HS-27A (cell line): ENCODE measurements around the gene RPH3AL.
"Not testable (repeated sequence)": the region's sequence is repeated elsewhere in the genome, so short reads cannot be mapped to it uniquely, and the experiment has no call there.

Experiments used
- DNase-seq: peaks from one replicate; pipeline ENCODE4 v3.0.0-alpha.2; 2012; ENCODE audit warnings: low read depth, missing footprints

Gene RPH3AL

DNA sequence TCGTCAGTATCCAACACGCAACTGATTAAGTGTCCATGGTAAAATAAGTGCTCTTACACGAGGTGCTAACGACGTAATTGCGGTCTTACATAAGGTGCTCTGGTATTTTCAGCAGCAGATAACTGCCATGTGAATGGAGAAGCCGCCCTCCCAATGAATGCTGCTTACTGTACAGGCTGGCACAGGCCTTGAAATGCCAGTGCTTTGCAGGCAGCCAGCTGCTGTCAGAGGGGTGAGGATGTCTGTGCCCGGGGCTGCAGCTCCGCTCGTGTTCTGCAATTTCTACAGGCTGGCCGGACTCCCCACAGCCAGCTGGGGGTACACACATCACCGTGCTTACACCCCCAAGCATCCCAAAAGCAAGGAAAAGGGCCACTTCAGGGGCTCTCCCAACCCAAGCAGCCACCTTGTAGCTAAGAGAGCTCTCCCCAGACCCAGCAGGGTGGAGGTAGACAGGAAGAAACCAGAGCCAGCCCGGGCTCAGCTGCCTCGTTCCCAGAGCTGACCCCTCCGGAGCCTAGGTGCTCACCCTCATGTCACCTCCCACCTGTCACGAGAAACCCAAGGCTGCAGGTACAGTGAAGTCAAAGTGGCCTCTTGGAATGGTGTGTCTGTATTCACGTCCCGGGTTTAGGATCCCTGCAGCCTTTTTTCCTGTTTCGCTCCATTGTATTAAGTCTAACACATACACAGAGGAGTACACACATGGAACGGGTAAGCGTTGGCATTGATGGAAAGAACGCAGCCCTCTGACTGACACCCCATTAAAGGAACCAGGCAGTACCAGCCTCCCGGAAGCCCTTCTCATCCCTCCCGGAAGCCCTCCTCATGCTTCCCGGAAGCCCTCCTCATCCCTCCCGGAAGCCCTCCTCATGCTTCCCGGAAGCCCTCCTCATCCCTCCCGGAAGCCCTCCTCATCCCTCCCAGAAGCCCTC, 27.2 kb upstream of the RPH3AL start:
- no peak for DNase-seq

DNA sequence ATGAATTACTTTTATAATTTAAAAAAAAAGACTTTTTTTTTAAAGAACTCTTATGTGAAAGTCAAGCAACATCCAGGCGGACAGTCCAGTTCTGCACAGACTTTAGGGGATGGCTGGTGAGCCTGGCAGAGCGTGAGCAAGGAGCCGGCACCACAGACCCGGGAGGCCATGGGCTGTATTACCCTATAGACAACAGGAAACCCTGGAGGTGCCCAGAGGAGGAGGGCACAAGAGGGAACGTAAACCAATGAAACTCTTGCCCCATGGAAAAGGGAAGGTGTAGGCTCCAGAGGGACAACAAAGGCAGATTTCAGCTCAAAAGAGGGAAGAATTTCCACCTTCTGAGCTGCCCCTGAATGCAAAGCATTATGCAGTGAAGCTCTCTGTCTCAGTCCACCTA, 25.5 kb upstream of the RPH3AL start:
- no peak for DNase-seq

DNA sequence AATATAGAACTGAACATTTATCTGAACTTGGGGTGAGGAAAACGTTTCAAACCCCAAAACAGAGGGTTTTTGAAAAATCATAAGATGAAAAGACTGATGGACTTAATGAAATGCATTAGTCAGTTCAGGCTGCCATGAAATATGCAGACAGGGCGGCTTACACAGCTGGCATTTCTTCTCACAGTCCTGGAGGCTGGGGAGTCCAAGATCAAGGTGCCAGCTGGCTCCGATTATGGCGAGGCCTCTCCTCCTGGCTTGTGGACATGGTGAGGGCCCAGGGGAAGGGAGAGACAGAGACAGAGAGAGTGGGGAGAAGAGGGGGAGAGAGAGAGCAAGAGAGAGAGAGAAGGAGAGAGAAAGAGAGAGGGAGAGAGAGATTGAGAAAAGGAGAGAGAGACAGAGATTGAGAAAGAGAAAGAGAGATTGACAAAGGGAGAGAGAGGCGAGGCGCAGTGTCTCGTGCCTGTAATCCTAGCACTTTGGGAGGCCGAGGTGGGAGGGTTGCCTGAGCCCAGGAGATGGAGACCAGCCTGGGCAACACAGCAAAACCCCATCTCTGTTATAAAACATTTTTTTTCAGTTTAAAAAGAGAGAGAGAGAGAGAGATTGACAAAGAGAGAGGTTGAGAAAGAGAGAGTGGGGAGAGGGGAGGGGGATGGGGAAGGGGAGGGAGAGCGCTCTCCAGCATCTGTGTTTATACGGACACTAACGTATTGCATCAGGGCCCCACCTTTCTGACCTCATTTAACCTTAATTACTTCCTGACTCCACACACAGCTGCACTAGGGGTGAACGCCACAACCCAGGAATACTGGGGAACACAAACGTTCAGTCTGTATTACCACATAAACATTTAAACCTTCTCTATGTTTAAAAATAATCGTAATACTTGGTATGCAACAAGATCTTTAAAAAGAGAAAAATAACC, 24.6 kb upstream of the RPH3AL start:
- DNase-seq: no peak

DNA sequence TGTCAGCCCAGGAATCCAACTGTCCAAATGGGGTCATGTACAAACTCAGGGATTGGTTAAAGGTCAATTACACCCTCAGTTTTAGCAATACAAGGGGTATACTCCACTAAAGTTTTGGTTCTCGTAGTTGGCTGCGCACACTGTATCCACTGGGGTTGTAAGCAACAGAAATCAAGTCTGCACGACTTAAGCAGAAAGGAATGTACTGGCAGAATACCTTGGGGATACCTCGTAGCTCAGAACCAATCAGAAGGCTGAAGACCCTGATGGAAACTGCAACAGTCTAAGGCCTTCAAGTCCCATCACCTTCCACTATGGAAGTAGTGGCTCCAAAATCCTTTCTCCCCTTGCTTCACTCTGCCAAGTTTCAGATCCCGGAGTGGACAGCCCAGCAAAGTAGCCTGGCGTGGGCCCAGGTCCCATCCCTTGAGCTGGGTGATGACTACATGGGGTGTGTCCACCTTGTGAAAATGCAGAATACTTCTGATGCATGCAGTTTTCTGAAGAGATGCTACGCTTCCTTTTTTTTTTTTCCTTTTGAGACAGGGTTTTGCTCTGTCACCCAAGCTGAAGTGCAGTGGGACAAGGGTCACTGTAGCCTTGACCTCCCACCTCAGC, 21.1 kb upstream of the RPH3AL start:
- DNase-seq: no peak

DNA sequence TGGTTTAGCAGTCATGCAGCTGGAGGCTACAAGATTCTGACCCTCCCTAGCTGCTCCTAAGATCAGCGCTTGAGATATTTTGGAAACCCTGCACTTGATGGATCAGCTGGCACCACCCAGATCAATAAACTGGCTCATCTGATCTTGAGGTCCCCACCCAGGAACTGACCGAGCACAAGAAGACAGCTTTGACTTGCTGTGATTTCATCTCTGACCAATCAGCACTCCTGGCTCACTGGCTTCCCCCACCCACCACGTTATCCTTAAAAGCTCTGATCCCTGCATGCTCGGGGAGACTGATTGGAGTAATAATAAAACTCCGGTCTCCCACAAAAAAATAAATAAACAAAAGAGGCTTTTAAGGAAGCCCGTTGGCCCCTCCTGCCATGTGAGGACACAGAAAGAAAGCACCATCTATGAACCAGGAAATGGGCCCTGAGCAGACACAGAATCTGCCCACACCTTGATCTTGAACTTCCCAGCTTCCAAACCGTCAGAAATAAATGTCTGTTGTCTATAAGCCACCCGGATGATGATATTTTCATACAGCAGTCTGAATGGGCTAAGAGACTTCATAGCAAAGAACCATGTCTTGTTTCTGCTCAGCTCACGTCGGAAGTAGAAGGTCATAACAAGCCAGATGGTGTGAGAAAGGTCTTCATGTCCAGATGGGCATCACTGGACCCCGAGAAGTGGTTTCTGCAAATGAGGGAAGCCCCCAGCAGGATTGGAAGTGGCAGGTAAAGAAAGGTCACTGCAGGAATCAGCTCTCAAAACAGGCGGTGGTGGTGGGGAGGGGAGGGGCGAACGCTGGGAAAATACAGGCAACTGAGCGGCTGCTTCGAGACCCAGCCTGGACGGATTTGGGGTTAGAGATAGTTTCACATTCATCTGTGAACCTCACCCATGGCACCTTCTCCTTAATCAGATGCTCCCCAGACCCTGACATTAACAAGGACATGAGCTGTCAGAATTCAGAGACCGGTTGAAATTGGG, 19.8 kb upstream of the RPH3AL start:
- DNase-seq: no peak

DNA sequence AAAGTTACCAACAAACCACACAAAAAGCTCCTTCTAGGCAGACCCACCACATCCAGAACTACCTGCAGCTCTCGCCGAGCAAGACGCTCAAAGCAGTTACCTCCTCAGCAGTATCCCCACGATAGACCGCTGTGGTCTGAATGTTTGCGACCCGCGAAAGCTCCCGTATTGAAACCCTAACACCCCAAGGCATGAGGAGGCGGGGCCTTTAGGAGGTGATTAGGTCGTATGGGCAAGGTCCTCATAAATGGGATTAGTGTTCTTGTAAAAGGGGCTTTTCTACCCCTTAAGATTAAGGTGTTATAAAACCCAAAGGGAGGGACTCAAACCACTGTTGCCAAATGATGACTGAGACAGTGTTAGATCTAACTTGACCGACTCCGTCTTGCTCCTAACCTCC, 19.0 kb upstream of the RPH3AL start:
- no peak for DNase-seq

DNA sequence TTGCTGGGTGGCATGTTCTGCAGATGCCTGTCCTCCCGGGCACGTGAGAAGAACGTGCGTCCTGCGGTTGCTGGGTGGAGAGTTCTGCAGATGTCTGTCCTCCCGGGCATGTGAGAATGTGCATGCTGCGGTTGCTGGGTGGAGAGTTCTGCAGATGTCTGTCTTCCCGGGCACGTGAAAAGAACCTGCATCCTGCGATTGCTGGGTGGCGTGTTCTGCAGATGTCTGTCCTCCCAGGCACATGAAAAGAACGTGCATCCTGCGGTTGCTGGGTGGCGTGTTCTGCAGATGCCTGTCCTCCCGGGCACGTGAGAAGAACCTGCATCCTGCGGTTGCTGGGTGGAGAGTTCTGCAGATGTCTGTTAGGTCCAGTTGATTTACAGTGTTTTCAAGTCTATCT, 15.0 kb upstream of the RPH3AL start:
- not testable (repeated sequence) for DNase-seq

DNA sequence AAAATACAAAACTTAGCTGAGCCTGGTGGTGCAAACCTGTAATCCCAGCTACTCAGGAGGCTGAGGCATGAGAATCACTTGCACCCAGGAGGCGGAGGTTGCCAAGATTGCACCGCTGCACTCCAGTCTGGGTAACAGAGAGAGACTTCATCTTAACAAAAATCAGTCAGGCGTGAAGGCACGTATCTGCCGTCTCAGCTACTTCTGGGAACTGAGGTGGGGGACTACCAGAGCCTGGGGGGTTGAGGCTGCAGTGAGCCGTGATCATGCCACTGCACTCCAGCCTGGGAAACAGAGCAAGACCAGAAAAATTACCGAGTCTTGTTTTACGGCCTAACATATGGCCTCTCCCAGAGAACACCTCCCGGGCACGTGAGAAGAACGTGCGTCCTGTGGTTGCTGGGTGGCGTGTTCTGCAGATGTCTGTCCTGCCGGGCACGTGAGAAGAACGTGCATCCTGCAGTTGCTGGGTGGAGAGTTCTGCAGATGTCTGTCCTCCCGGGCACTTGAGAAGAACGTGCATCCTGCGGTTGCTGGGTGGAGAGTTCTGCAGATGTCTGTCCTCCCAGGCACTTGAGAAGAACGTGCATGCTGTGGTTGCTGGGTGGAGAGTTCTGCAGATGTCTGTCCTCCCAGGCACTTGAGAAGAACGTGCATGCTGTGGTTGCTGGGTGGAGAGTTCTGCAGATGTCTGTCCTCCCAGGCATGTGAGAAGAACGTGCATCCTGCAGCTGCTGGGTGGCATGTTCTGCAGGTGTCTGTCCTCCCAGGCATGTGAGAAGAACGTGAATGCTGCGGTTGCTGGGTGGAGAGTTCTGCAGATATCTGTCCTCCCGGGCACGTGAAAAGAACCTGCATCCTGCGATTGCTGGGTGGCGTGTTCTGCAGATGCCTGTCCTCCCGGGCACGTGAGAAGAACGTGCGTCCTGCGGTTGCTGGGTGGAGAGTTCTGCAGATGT, 14.3 kb upstream of the RPH3AL start:
- DNase-seq: not testable (repeated sequence)

DNA sequence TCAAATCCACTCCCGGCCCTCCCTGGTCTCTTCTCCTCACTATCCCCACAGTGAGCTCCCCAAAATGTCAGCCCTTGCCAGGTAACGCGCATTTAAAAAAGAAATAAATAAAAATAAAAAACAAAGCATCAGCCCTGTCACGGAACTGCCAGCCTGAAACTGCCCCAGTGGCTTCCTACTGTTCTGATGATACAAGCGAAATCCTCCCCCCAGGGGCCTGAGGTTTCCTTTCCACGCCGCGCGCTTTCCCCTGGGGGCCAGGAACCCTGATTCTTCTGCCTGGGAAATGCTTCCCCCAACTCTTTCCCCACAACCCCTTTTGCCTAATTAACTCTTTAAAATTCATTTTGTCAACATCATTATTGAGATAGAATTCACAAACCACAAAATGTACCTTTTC, 12.2 kb upstream of the RPH3AL start:
- no peak for DNase-seq

DNA sequence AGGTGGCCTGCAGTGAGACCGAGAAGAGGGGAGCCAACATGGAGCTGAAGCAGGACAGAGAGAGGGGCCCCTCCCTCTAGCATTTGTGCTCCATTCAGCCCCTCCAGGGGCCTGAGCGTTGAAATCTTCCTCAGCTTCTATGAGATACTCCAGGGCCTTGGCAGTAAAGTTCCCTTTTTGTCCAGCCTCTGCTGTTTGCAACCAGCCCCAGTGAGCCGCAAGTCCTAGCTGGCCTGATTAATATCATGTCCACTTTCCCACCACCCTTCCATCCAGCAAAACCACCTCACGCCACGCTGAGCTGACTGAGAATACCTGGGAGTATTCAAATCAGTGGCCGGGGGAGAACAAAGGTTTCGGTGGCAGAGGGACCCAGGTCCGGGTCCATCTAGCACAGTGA, 11.7 kb upstream of the RPH3AL start:
- no peak for DNase-seq

DNA sequence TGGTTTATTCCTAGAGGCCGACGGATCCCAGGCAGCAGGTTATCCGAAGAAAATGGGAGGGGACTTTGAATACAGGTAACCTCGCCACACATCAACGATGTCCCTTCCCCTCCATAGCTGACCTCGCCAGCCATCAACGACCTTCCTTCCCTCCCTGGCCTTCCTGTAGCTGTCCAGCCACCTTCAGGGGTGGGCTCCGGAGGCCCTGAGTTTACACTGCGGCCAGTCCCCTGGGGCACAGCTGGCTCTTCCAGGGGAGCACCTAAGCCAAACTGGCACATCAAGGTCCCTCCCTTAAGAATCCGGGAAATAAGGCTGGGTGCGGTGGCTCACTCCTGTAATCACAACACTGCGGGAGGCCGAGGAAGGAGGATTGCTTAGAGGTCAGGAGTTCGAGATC, 10.1 kb upstream of the RPH3AL start:
- no peak for DNase-seq

DNA sequence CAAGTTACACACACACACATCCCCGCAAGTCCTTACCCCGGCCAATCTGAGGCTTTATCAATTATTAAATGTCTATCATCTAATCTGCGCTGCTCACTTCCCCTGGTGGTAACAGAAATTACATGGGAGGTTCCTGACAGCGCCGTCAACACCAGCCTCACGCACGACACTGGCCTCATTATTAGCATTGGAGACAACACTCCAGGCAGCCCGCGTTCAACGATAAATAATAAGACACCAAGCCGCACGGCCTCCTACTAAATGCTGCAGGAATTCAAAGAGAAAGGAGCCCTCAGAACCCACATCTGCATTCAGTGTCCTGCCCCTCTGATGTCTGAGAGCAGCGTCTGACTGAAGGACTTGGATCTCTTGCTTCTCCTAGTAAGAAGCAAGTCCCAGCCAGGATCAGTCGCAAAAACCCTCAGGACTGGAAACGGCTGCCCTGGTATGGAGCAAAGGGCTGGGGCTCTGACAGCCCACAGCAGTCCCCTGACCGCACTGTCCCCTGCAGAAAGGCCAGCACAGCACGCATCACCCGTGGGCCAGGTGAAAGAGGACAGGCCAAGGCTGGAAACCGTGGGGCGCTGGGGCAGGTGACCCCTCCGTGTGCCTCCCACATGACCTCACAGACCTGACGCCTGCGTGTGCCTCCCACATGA, 7.6 kb upstream of the RPH3AL start:
- no peak for DNase-seq

DNA sequence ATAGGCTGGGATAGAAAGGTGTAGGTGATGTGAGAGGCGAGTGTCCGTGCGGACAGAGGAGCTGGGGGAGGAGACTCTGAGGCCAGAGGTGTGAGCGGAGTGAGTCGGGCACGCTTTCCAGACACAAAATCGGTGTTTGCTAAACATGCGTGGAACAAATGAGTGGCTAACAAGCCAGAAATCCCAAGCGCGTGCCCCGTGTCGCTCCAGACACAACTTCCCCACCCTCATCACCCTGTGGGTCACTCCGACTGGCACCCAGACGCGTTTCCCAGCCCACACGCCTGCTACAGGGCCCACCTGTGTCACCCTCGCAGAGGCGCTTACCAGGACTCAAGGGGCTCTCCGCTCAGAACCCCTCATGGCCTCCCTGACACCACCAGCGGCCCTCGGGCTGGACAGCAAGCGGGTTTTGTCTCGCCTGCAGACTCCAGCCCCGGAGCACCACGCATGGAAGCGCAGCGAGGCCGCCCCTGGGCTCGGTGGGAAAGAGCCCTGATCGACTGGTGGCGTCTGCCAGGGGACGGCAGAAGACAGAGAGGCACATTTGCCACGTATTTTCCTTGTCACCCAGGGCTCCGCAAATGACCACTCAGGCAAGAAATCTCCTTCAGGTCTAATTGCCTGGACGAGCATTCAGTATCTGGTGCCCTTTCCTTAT, 6.0 kb upstream of the RPH3AL start:
- no peak for DNase-seq

DNA sequence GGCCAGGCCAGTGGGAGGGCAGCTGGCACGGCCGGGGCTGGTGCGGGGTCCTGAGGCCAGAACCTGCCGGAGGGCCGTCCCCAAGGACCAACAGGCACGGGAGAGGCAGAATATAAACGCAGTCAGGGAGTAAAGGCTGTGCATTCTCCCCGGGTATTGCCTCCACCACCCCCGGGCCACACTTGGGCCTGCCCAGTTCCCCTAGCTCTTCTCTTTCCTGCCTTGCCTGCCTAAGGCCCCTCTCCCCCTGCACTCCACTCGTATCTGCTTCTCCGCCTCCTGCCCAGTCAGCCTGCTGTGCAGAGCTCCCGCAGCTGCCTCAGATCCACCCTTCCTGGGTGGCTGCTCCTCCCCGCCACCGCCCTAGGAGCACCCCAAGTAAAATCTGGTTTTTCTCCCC, 5.0 kb upstream of the RPH3AL start:
- DNase-seq: no peak

DNA sequence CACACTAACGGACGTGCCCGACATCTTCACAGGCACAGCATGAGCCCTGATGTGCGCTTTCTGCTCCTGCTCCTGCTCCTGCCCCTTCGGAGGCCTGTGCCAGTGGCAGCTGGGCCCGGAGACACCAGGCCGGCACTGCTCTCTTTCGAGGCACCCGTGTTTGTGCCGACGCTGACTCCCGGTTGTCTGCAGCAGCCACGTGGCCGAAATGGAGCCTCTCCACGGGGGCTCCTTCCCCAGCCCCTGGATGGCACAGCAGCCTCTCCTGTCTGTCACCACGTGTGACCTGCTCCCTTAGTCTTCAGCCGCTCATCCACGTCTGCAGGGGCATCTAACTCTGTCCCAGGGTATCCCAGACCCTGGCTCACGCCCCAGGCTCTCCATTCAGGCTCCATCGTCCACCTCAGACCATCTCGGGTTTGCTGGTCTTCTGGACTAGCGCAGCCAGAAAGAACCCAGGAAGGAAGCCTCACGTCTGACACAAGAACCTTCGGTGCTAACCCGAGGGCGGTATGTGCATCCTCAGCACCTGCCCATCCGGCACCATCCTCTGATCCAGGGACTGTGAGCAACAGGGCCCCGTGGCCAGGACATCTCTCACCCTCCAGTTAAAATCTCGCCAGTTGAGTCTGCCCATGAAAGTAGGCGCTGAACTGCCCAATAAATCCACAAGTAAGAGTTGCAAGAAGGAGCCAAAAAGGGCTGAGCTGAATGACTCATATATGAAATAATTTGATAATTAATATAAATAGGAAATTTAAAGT, 4.2 kb upstream of the RPH3AL start:
- no peak for DNase-seq

DNA sequence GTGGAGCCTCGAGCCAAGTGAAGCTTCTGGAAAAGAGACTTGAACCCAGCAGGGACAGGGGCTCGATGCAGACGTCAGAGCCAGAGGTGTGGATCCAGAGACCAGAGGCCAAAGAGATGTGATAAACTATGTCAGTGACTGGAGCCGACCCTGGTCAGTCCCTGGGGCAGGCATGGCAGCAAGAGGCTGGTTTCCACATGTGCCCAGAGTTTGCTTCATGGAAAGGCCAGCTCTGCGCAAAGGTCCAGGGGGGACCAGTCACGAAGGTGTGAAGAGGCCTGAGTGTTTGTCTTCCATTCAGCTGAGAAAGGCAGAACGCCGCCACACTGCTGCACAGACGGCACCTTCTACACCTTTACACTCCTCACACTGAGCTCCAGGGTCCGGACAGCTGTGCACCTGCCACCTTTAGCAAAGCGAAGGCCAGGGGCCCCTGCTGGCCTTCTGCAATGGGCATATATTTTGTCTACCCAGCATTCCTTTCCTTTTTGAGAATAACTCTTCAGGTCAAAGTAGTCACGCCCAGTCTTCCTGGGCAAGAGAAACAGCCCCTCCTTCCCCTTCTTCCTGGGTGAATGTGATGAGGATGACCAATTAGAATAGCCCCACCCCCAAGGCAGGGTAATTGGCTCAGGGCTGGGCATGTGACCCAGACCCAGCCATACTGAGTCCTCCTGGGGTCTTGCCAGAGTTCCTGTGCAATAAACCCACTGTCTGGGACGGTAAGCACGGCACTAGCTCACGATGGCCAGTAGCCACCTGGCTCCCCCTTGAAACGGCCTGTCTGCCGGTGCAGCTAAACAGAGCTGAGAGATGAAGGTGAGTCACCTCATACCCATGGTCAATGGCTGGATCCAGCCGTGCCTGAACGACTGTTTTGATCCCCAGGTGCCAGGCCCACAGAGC, 2.3 kb upstream of the RPH3AL start:
- no peak for DNase-seq

DNA sequence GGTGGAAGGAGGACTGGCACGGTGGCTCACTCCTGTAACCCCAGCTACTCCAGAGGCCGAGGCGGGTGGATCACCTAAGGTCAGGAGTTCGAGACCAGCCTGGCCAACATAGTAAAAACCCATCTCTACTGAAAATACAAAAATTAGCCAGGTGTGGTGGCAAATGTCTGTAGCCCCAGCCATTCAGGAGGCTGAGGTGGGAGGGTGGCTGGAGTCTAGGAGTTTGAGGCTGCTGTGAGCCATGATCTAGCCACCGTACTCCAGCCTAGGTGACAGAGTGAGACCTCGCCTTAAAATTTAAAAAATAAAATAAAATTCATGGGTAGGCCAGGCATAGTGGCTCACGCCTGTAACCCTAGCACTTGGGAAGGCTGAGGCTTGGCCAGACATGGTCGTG, 1.2 kb upstream of the RPH3AL start:
- no peak for DNase-seq
